Measurements from ENCODE around the gene KLC4.
A peak's percentile ranks its signal among the peaks of the same experiment; 100 is the strongest.

KLC4 gene

DNA sequence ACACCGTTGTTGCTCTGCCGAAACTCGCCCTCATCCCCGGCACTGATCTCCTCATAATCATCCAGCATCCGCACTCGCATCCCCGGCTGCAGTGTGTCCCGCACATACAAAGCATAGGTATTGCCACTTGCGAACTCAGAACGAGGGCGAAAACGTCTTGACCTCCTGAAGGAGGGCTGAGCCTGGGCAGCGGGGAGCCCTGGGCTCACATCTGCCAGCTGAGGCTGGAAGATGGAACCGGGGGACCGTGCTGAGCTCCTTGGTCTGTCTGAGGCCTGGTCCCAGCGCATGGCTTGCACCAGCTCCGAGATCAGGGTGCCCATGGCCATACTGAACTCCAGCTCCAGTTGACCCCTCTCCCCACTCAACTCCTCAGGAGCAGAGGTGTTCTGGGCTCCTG, 8.4 kb upstream of the KLC4 start:
- TF ChIP-seq CREB1 (IDR thresholded peaks at IDR 0.05; ENCODE audit: low read depth) (no peak), RAD21 (IDR thresholded peaks at IDR 0.05; ENCODE audit: low read depth) (no peak), EP300 (IDR thresholded peaks at IDR 0.05; ENCODE audit: borderline replicate concordance) (no peak), ZBTB7A (IDR thresholded peaks at IDR 0.05; ENCODE audit: low read depth) (no peak), FOXM1 (IDR thresholded peaks at IDR 0.05; ENCODE audit: borderline replicate concordance, low read depth) (no peak), CEBPB (IDR thresholded peaks at IDR 0.05) (no peak), TAF1 (IDR thresholded peaks at IDR 0.05; ENCODE audit: low read depth) (no peak), TCF12 (IDR thresholded peaks at IDR 0.05; ENCODE audit: low read depth) (no peak)
- TF ChIP-seq, protein P1, sequence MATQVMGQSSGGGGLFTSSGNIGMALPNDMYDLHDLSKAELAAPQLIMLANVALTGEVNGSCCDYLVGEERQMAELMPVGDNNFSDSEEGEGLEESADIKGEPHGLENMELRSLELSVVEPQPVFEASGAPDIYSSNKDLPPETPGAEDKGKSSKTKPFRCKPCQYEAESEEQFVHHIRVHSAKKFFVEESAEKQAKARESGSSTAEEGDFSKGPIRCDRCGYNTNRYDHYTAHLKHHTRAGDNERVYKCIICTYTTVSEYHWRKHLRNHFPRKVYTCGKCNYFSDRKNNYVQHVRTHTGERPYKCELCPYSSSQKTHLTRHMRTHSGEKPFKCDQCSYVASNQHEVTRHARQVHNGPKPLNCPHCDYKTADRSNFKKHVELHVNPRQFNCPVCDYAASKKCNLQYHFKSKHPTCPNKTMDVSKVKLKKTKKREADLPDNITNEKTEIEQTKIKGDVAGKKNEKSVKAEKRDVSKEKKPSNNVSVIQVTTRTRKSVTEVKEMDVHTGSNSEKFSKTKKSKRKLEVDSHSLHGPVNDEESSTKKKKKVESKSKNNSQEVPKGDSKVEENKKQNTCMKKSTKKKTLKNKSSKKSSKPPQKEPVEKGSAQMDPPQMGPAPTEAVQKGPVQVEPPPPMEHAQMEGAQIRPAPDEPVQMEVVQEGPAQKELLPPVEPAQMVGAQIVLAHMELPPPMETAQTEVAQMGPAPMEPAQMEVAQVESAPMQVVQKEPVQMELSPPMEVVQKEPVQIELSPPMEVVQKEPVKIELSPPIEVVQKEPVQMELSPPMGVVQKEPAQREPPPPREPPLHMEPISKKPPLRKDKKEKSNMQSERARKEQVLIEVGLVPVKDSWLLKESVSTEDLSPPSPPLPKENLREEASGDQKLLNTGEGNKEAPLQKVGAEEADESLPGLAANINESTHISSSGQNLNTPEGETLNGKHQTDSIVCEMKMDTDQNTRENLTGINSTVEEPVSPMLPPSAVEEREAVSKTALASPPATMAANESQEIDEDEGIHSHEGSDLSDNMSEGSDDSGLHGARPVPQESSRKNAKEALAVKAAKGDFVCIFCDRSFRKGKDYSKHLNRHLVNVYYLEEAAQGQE (IDR thresholded peaks at IDR 0.05; ENCODE audit: low read depth) = no peak
- TF ChIP-seq, protein P2, sequence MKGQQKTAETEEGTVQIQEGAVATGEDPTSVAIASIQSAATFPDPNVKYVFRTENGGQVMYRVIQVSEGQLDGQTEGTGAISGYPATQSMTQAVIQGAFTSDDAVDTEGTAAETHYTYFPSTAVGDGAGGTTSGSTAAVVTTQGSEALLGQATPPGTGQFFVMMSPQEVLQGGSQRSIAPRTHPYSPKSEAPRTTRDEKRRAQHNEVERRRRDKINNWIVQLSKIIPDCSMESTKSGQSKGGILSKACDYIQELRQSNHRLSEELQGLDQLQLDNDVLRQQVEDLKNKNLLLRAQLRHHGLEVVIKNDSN (IDR thresholded peaks at IDR 0.05) = no peak

DNA sequence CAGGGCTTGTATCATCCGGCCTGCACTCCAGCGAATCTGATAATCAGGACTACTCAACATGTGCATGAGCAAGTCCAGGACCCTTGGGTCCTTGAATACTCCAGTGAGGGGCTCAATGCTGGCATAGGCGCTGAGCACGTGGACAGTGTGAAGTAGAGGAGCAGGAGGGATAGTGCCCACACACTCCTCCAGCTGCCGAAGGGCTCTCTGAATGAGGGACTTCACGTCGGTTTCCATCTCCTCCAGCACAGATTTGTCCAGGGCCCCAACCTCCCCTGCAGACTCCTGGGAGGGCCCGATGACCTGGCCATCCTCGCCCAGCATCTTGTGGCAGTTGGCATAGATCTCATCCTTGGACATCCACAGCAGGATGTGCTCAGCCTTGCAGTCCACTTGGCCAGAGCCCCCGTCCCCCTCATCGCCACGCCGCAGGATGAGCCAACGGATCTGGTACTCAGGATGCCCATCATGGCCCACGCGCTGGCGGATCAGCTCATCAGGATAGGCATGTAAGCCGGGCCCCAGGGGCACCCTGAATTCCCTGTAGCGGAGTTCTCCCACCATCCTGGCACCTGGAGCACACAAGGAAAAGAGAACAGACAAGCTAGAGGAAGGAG, 7.1 kb upstream of the KLC4 start:
- TF ChIP-seq EP300 (IDR thresholded peaks at IDR 0.05; ENCODE audit: borderline replicate concordance) (no peak), YY1 (IDR thresholded peaks at IDR 0.05; ENCODE audit: low read depth) (no peak), CEBPB (IDR thresholded peaks at IDR 0.05) (no peak), NFIC (IDR thresholded peaks at IDR 0.05) (no peak), TEAD4 (IDR thresholded peaks at IDR 0.05) (no peak), RAD21 (IDR thresholded peaks at IDR 0.05; ENCODE audit: low read depth) (no peak), FOXM1 (IDR thresholded peaks at IDR 0.05; ENCODE audit: borderline replicate concordance, low read depth) (no peak), TCF12 (IDR thresholded peaks at IDR 0.05; ENCODE audit: low read depth) (no peak), EGR1 (IDR thresholded peaks at IDR 0.05) (no peak), CREB1 (IDR thresholded peaks at IDR 0.05; ENCODE audit: low read depth) (no peak), ZBTB7A (IDR thresholded peaks at IDR 0.05; ENCODE audit: low read depth) (no peak), TAF1 (IDR thresholded peaks at IDR 0.05; ENCODE audit: low read depth) (no peak)
- TF ChIP-seq, protein P3, sequence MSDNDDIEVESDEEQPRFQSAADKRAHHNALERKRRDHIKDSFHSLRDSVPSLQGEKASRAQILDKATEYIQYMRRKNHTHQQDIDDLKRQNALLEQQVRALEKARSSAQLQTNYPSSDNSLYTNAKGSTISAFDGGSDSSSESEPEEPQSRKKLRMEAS (IDR thresholded peaks at IDR 0.05) = no peak
- TF ChIP-seq, protein P2 (IDR thresholded peaks at IDR 0.05) = no peak
- TF ChIP-seq, protein P1 (IDR thresholded peaks at IDR 0.05; ENCODE audit: low read depth) = no peak

DNA sequence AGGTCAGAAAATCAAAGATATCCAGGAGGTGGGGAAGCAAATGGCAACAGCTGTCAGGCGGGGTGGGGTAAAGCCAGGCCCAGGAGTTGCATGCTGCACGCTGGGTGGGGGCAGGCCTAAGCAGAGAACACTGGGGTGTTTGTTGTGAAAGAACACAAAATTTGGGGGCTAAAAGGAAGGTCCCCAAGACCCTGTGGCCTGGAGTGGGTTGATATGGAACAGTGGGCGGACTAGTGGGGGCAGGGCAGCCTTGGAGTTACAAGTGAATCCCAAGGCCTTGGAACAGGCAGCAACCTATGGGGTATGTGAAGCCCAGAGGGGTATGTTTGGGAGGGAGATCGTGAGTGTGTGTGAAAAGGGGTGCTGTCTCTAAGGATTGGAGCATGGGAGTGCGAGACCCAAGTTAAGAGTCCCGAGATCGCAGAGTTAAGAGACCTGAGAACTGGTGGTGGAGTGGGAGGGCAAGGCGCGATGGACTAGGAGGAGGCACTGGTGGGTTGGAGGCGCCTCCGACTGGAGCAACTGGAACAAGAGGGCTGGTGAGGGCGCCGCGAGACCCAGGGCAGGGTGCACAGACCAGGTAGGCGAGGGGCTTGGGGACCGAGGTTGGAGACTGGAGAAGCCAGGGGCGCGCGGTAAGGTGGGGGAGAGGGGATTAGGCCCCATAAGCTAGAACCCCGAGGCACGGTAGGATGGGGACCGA, 6.4 kb upstream of the KLC4 start:
- TF ChIP-seq, protein P3 (IDR thresholded peaks at IDR 0.05) = no peak
- no peak for TF ChIP-seq TEAD4 (IDR thresholded peaks at IDR 0.05)
- TF ChIP-seq EGR1 (IDR thresholded peaks at IDR 0.05) = no peak
- TF ChIP-seq RAD21 (IDR thresholded peaks at IDR 0.05; ENCODE audit: low read depth) = no peak
- no peak for TF ChIP-seq ZBTB7A (IDR thresholded peaks at IDR 0.05; ENCODE audit: low read depth)
- no peak for TF ChIP-seq CEBPB (IDR thresholded peaks at IDR 0.05)
- no peak for TF ChIP-seq TCF12 (IDR thresholded peaks at IDR 0.05; ENCODE audit: low read depth)

DNA sequence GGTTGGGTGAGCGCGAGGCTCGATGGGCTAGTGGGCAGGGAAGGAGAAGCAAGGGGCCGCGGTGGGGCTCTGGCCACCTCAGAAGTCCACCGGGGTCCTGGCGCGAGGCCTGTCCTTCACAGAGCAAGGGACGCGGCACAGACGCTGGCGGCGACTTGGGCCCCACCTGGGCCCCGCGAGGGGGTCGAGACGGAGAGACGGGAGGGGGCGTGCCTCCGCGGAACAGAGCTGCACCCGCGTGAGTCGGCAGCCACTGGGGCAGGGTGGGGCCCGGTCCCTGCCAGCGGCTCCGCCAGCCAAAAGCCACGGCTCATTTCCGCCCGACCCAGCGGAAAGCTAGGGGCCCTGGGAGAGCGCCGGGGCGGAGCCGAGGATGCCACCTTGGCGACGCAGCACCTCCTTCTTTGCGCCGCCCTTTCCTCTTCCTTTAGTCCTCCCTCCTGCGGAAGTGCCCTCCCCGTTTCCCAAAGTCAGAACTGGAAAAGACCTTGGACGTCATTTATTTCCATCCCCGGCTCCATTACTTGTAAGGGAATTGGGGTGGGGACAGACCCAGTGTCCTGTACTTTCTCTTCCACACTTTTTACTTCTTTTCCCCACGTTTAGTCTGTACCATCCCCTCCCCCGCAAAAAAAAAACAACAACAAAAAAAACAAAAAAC, 5.8 kb upstream of the KLC4 start, which contains the start of gene CUL7:
TSS of gene CUL7 (minus strand) at position 307 of the 661 bp plus-strand sequence. CDS start 1,063 bp downstream, outside the sequence.
- TF ChIP-seq, protein P3 (IDR thresholded peaks at IDR 0.05) = peak; percentile 85
- TF ChIP-seq ZBTB7A (IDR thresholded peaks at IDR 0.05; ENCODE audit: low read depth) (peak; percentile 68; the same call in 1 of the 2 replicates), FOXM1 (IDR thresholded peaks at IDR 0.05; ENCODE audit: borderline replicate concordance, low read depth) (no peak), YY1 (IDR thresholded peaks at IDR 0.05; ENCODE audit: low read depth) (peak; percentile 44; the same call in 1 of the 2 replicates), NFIC (IDR thresholded peaks at IDR 0.05) (peak; percentile 58), TAF1 (IDR thresholded peaks at IDR 0.05; ENCODE audit: low read depth) (peak; percentile 64), TEAD4 (IDR thresholded peaks at IDR 0.05) (no peak; the same call in 1 of the 2 replicates)
- TF ChIP-seq, protein P2 (IDR thresholded peaks at IDR 0.05) = peak; percentile 78
